GM21717 (cell line): Measurements from ENCODE around the gene DDX27.
"Not testable (repeated sequence)": the region's sequence is repeated elsewhere in the genome, so short reads cannot be mapped to it uniquely, and the experiment has no call there.

Source experiments
- ATAC-seq: cut with Tn5 transposase; IDR thresholded peaks from one replicate; pipeline ENCODE4 v1.9.1; 2021; ENCODE audit warnings: mild to moderate bottlenecking, moderate library complexity; ENCODE audit not compliant: unreplicated experiment

Gene DDX27

GRCh38 chr20:49219091-49219923, at the start of gene DDX27:
Gene DDX27 (plus strand): TSS chr20:49219416. CDS start chr20:49219449, 33 bp downstream.
- ATAC-seq, result peak; percentile 77

- ATAC-seq, result no peak
These were observed 49.7 kb upstream of the DDX27 start for GRCh38 chr20:49169547-49169946.

GRCh38 chr20:49170714-49171113, 48.5 kb upstream of the DDX27 start:
- no peak for ATAC-seq

GRCh38 chr20:49171909-49172308, 47.3 kb upstream of the DDX27 start:
- ATAC-seq, result no peak

- no peak for ATAC-seq
These were observed 46.8 kb upstream of the DDX27 start for GRCh38 chr20:49172413-49172812.

GRCh38 chr20:49174183-49174582, 45.0 kb upstream of the DDX27 start:
- ATAC-seq, result no peak

GRCh38 chr20:49179368-49180277, 39.6 kb upstream of the DDX27 start:
- ATAC-seq, result no peak

GRCh38 chr20:49181265-49181877, 37.8 kb upstream of the DDX27 start:
- ATAC-seq, result no peak

- no peak for ATAC-seq
These were observed 35.8 kb upstream of the DDX27 start for GRCh38 chr20:49183444-49183843.

- ATAC-seq, result not testable (repeated sequence)
These were observed 35.1 kb upstream of the DDX27 start for GRCh38 chr20:49184084-49184501.

- ATAC-seq, result no peak
These were observed 34.5 kb upstream of the DDX27 start for GRCh38 chr20:49184691-49185070.

- no peak for ATAC-seq
These were observed 34.0 kb upstream of the DDX27 start for GRCh38 chr20:49185071-49185761.

- no peak for ATAC-seq
These were observed 32.5 kb upstream of the DDX27 start for GRCh38 chr20:49186535-49187329.

- peak; percentile 5 for ATAC-seq
These were observed 31.8 kb upstream of the DDX27 start for GRCh38 chr20:49187330-49187850.

- ATAC-seq, result peak; percentile 85
These were observed 31.2 kb upstream of the DDX27 start, which contains the start of gene STAU1 for GRCh38 chr20:49187851-49188641. Gene STAU1 (minus strand): TSS chr20:49188334. CDS start chr20:49166201, 22,133 bp downstream.

- ATAC-seq, result not testable (repeated sequence)
These were observed 26.2 kb upstream of the DDX27 start for GRCh38 chr20:49192944-49193518.

- ATAC-seq, result no peak
These were observed 19.4 kb upstream of the DDX27 start for GRCh38 chr20:49199729-49200293.

- no peak for ATAC-seq
These were observed 16.2 kb upstream of the DDX27 start for GRCh38 chr20:49203011-49203410.
